ENCODE data around the gene SCYL2. TPM values are rescaled to one million over a fixed set of nuclear protein-coding genes. Genes with fewer than 3 reads are reported as not detected.

Gene SCYL2
- total and polyA plus RNA-seq, 4 donors, result 10.0 to 32.5 (median 18.9) TPM

DNA sequence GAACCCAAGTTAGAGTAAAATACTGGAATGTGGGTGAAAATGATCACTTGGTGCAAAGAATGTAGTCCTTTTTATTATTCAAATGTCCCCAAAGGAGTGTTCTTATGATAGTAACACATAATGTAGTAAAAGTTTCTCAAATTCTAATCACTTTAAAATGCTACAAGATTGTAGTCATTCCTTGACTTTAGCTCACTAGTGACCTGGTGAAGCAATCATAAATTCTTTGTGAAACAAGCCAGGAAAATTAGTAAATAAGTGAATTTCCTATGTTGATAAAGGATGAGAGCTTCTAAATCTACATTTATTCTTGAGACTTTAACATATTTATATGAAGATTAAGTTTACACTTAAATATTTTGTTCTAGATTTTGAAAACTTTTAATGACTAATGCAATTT is 59.2 kb downstream of the SCYL2 start:
- TF ChIP-seq FOXA2 (IDR thresholded peaks at IDR 0.05) (no peak), EGR1 (IDR thresholded peaks at IDR 0.05; ENCODE audit: low read depth in 2 of 2) (no peak), FOXA1 (IDR thresholded peaks at IDR 0.05) (no peak), RAD21 (IDR thresholded peaks at IDR 0.05) (no peak), TAF1 (conservative IDR thresholded peaks at IDR 0.05) (no peak), NR2F2 (IDR thresholded peaks at IDR 0.05) (no peak), SP1 (IDR thresholded peaks at IDR 0.05) (no peak)
- TF ChIP-seq, protein P1, sequence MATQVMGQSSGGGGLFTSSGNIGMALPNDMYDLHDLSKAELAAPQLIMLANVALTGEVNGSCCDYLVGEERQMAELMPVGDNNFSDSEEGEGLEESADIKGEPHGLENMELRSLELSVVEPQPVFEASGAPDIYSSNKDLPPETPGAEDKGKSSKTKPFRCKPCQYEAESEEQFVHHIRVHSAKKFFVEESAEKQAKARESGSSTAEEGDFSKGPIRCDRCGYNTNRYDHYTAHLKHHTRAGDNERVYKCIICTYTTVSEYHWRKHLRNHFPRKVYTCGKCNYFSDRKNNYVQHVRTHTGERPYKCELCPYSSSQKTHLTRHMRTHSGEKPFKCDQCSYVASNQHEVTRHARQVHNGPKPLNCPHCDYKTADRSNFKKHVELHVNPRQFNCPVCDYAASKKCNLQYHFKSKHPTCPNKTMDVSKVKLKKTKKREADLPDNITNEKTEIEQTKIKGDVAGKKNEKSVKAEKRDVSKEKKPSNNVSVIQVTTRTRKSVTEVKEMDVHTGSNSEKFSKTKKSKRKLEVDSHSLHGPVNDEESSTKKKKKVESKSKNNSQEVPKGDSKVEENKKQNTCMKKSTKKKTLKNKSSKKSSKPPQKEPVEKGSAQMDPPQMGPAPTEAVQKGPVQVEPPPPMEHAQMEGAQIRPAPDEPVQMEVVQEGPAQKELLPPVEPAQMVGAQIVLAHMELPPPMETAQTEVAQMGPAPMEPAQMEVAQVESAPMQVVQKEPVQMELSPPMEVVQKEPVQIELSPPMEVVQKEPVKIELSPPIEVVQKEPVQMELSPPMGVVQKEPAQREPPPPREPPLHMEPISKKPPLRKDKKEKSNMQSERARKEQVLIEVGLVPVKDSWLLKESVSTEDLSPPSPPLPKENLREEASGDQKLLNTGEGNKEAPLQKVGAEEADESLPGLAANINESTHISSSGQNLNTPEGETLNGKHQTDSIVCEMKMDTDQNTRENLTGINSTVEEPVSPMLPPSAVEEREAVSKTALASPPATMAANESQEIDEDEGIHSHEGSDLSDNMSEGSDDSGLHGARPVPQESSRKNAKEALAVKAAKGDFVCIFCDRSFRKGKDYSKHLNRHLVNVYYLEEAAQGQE (IDR thresholded peaks at IDR 0.05), result no peak
- TF ChIP-seq, protein P2, sequence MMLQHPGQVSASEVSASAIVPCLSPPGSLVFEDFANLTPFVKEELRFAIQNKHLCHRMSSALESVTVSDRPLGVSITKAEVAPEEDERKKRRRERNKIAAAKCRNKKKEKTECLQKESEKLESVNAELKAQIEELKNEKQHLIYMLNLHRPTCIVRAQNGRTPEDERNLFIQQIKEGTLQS (IDR thresholded peaks at IDR 0.05), result no peak
- TF ChIP-seq, protein P3, sequence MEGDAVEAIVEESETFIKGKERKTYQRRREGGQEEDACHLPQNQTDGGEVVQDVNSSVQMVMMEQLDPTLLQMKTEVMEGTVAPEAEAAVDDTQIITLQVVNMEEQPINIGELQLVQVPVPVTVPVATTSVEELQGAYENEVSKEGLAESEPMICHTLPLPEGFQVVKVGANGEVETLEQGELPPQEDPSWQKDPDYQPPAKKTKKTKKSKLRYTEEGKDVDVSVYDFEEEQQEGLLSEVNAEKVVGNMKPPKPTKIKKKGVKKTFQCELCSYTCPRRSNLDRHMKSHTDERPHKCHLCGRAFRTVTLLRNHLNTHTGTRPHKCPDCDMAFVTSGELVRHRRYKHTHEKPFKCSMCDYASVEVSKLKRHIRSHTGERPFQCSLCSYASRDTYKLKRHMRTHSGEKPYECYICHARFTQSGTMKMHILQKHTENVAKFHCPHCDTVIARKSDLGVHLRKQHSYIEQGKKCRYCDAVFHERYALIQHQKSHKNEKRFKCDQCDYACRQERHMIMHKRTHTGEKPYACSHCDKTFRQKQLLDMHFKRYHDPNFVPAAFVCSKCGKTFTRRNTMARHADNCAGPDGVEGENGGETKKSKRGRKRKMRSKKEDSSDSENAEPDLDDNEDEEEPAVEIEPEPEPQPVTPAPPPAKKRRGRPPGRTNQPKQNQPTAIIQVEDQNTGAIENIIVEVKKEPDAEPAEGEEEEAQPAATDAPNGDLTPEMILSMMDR (IDR thresholded peaks at IDR 0.05; ENCODE audit: low read depth, low read length, missing input control), result no peak
- TF ChIP-seq, protein P4, sequence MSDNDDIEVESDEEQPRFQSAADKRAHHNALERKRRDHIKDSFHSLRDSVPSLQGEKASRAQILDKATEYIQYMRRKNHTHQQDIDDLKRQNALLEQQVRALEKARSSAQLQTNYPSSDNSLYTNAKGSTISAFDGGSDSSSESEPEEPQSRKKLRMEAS (IDR thresholded peaks at IDR 0.05), result no peak
- peaks cover 5 to 27% (median 20%) of the 10 kb centered on the region in 4 donors for H3K36me3 ChIP-seq (ENCODE audit: control insufficient read depth in 4 of 4, insufficient read depth in 3 of 4, low read depth in 1 of 4, low read length in 3 of 4)
- H3K4me3 ChIP-seq (ENCODE audit: low read depth in 1 of 3, low read length in 3 of 3), result no peak overlapping the region
- H3K27me3 ChIP-seq (ENCODE audit: control insufficient read depth in 4 of 4, insufficient read depth in 4 of 4, low read length in 3 of 4), result no peaks in the 10 kb centered on the region
- H3K9me3 ChIP-seq (ENCODE audit: control insufficient read depth in 4 of 4, low read length in 3 of 4), result no peaks in the 10 kb centered on the region
- H3K9ac ChIP-seq (ENCODE audit: low read depth in 1 of 2, low read length in 2 of 2), result no peak overlapping the region
- no peak for DNase-seq (ENCODE audit: low spot score)
- H3K4me1 ChIP-seq (ENCODE audit: control insufficient read depth in 4 of 4, insufficient read depth in 4 of 4, low read length in 3 of 4), result no peaks in the 10 kb centered on the region
- no peak overlapping the region for H3K27ac ChIP-seq (ENCODE audit: low read depth in 1 of 2, low read length in 2 of 2)

DNA sequence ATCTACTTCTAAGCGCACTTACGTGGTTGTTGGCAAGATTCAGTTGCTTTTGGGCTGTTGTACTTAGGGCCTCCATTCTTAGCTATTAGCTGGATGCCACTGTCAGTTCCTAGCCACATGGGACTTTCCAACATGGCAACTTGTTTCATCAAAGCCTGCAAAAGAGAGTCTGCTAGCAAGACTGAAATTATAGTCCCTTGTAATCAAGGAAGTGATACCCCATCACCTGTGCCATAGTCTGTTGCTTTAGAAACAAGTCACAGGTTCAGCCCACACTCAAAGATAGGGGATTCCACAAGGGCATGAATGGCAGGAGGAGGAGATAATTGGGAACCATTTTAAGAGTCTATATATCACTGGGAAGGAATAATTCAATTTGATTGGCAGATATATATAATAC is 62.8 kb downstream of the SCYL2 start:
- Histone ChIP-seq H3K36me3 (ENCODE audit: control insufficient read depth in 4 of 4, insufficient read depth in 3 of 4, low read depth in 1 of 4, low read length in 3 of 4) (peaks cover 2 to 30% (median 20%) of the 10 kb centered on the region in 4 donors), H3K4me1 (ENCODE audit: control insufficient read depth in 4 of 4, insufficient read depth in 4 of 4, low read length in 3 of 4) (no peaks in the 10 kb centered on the region), H3K4me3 (ENCODE audit: low read depth in 1 of 3, low read length in 3 of 3) (no peak overlapping the region), H3K27ac (ENCODE audit: low read depth in 1 of 2, low read length in 2 of 2) (no peak overlapping the region), H3K9ac (ENCODE audit: low read depth in 1 of 2, low read length in 2 of 2) (no peak overlapping the region), H3K27me3 (ENCODE audit: control insufficient read depth in 4 of 4, insufficient read depth in 4 of 4, low read length in 3 of 4) (no peaks in the 10 kb centered on the region), H3K9me3 (ENCODE audit: control insufficient read depth in 4 of 4, low read length in 3 of 4) (no peaks in the 10 kb centered on the region)
- DNase-seq (ENCODE audit: low spot score), result no peak
- TF ChIP-seq NR2F2 (IDR thresholded peaks at IDR 0.05), result no peak
- TF ChIP-seq, protein P5, sequence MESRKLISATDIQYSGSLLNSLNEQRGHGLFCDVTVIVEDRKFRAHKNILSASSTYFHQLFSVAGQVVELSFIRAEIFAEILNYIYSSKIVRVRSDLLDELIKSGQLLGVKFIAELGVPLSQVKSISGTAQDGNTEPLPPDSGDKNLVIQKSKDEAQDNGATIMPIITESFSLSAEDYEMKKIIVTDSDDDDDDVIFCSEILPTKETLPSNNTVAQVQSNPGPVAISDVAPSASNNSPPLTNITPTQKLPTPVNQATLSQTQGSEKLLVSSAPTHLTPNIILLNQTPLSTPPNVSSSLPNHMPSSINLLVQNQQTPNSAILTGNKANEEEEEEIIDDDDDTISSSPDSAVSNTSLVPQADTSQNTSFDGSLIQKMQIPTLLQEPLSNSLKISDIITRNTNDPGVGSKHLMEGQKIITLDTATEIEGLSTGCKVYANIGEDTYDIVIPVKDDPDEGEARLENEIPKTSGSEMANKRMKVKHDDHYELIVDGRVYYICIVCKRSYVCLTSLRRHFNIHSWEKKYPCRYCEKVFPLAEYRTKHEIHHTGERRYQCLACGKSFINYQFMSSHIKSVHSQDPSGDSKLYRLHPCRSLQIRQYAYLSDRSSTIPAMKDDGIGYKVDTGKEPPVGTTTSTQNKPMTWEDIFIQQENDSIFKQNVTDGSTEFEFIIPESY (IDR thresholded peaks at IDR 0.05), result no peak
- TF ChIP-seq RXRA (IDR thresholded peaks at IDR 0.05), result no peak
- TF ChIP-seq HNF4A (conservative IDR thresholded peaks at IDR 0.05), result no peak
- TF ChIP-seq RAD21 (IDR thresholded peaks at IDR 0.05), result no peak
- no peak for TF ChIP-seq GABPA (IDR thresholded peaks at IDR 0.05 in 1 of 2, conservative IDR thresholded peaks at IDR 0.05 in 1 of 2)
- TF ChIP-seq EGR1 (IDR thresholded peaks at IDR 0.05; ENCODE audit: low read depth in 2 of 2), result no peak
- TF ChIP-seq, protein P2 (IDR thresholded peaks at IDR 0.05), result no peak
- no peak for TF ChIP-seq HNF4G (IDR thresholded peaks at IDR 0.05)
- TF ChIP-seq SP1 (IDR thresholded peaks at IDR 0.05), result no peak
- no peak for TF ChIP-seq YY1 (IDR thresholded peaks at IDR 0.05)
- TF ChIP-seq, protein P3 (IDR thresholded peaks at IDR 0.05; ENCODE audit: low read depth, low read length, missing input control), result no peak
- no peak for TF ChIP-seq JUND (IDR thresholded peaks at IDR 0.05)
- TF ChIP-seq TAF1 (conservative IDR thresholded peaks at IDR 0.05), result no peak
- 96% methylated on average over 2 of the region's 2 CpGs for WGBS

Measured in liver (tissue), 9 donors.